K562 (cell line): ENCODE measurements around the gene DAG1. TPM values are rescaled to one million over a fixed set of nuclear protein-coding genes. Genes with fewer than 3 reads are reported as not detected.

Experiments used
- ATAC-seq: fragments of 200-7000 bp; cut with Tn5 transposase; 3 replicates; pipeline ENCODE4 v1.9.1; 2020; ENCODE audit warnings: moderate library complexity
- BruUV-seq: library from RNA; stranded (reverse); fragments of 400-500 nt; replicated peaks from 2 replicates; lab custom pipeline; 2021; lab: Mats Ljungman, UMichigan
- CTCF ChIA-PET: fragments of 300-600 bp; formaldehyde crosslinking; extraction: SDS; loops from one replicate; lab custom pipeline; 2021; ENCODE audit warnings: low intra/inter-chr PET ratio; lab: Yijun Ruan, JAX
- POLR2A ChIA-PET: fragments of 300-600, 350-650 bp; sonication (Branson Sonifier 250); formaldehyde crosslinking; extraction: SDS; loops from one replicate; lab custom pipeline; 2021; ENCODE audit warnings: antibody characterized with exemption, inconsistent platforms; lab: Yijun Ruan, JAX
- DNase-seq, 4 experiments: peaks; one replicate each; pipeline versions ENCODE4 v3.0.0 to v3.0.0-alpha.2; 2011 to 2018; ENCODE audit warnings: low spot score in 3 of 4, mixed read lengths in 3 of 4; ENCODE audit errors: extremely low read depth in 1 of 4
- FAIRE-seq: peaks from 2 replicates; lab custom pipeline; 2011; peaks lifted over from hg19 to GRCh38; lab: Jason Lieb, UNC
- H2AFZ ChIP-seq: 2 replicates; pipeline ENCODE4 v1.6.0; 2011; ENCODE audit warnings: low read depth, low read length, control low read depth, inconsistent platforms
- H3K27ac ChIP-seq: fragments of 200-600 bp; 3 replicates; pipeline ENCODE4 v1.8.0; 2011; ENCODE audit warnings: low read depth, mild to moderate bottlenecking, control low read depth, inconsistent platforms, low read length, moderate library complexity, mixed read lengths; ENCODE audit errors: extremely low read depth
- H3K27me3 ChIP-seq, 2 experiments: fragments of 300-600 bp in 1 of 2; 2 replicates in 1 of 2; 3 replicates in 1 of 2; pipeline versions ENCODE4 v1.6.0 to v1.8.0; 2011; ENCODE audit warnings: inconsistent platforms in 2 of 2, low read length in 2 of 2, mild to moderate bottlenecking in 1 of 2, mixed read lengths in 1 of 2, moderate library complexity in 1 of 2; ENCODE audit not compliant: control insufficient read depth in 2 of 2, insufficient read depth in 2 of 2
- H3K36me3 ChIP-seq: fragments of 300-600 bp; 3 replicates; pipeline ENCODE4 v1.8.0; 2011; ENCODE audit warnings: mild to moderate bottlenecking, low read length, inconsistent platforms; ENCODE audit not compliant: control insufficient read depth, insufficient read depth
- H3K4me1 ChIP-seq, 2 experiments: fragments of 200-600 bp in 1 of 2; replicated peaks in 1 of 2; 2 replicates in 1 of 2; 3 replicates in 1 of 2; pipeline versions ENCODE4 v1.5.1 to v1.8.0; 2011; ENCODE audit warnings: inconsistent platforms in 2 of 2, low read length in 2 of 2, mild to moderate bottlenecking in 1 of 2, mixed read lengths in 1 of 2, moderate library complexity in 1 of 2; ENCODE audit not compliant: control insufficient read depth in 2 of 2, insufficient read depth in 2 of 2
- H3K4me2 ChIP-seq: 2 replicates; pipeline ENCODE4 v1.6.1; 2011; ENCODE audit warnings: low read length, control low read depth, inconsistent platforms, mixed read lengths; ENCODE audit not compliant: insufficient read depth
- H3K4me3 ChIP-seq: fragments of 200-600 bp; sonication (generic), shearing (Covaris generic); 2 replicates; pipeline ENCODE4 v1.5.1; 2016; ENCODE audit warnings: control low read depth, inconsistent platforms
- H3K79me2 ChIP-seq: fragments of 200-600 bp; 3 replicates; pipeline ENCODE4 v1.8.0; 2011; ENCODE audit warnings: low read length, inconsistent platforms; ENCODE audit not compliant: control insufficient read depth, insufficient read depth
- H3K9ac ChIP-seq, 2 experiments: 2 replicates each; pipeline versions ENCODE4 v1.6.0 to v1.6.1; 2011; ENCODE audit warnings: low read depth in 2 of 2, low read length in 2 of 2, control low read depth in 1 of 2, inconsistent platforms in 1 of 2, mild to moderate bottlenecking in 1 of 2, mixed read lengths in 1 of 2; ENCODE audit not compliant: insufficient read depth in 1 of 2
- H3K9me1 ChIP-seq: one replicate; pipeline ENCODE4 v1.6.0; 2011; ENCODE audit warnings: inconsistent platforms, mild to moderate bottlenecking, low read length, moderate library complexity; ENCODE audit not compliant: control insufficient read depth, insufficient read depth
- H3K9me3 ChIP-seq: replicated peaks from 2 replicates; pipeline ENCODE4 v1.5.1; 2011; ENCODE audit warnings: low read depth, low read length, inconsistent platforms; ENCODE audit not compliant: control insufficient read depth, insufficient read depth
- H4K20me1 ChIP-seq: replicated peaks from 2 replicates; pipeline ENCODE4 v1.6.1; 2011; ENCODE audit warnings: low read length, inconsistent platforms, mixed read lengths; ENCODE audit not compliant: control insufficient read depth, insufficient read depth
- CBFA2T2 ChIP-seq: fragments of 450-650 bp; conservative IDR thresholded peaks from 2 replicates; pipeline ENCODE4 v1.6.1; 2017; ENCODE audit warnings: mild to moderate bottlenecking
- CBX2 ChIP-seq: fragments of 200-600 bp; sonication (generic); IDR thresholded peaks from one replicate; pipeline ENCODE4 v1.6.1; 2012; ENCODE audit warnings: mild to moderate bottlenecking, low read length, inconsistent platforms; ENCODE audit not compliant: insufficient read depth, poor library complexity, severe bottlenecking
- DPF2 ChIP-seq: fragments of 450-650 bp; IDR thresholded peaks from 2 replicates; pipeline ENCODE4 v1.6.1; 2016
- E2F4 ChIP-seq: sonication (generic); formaldehyde crosslinking; IDR thresholded peaks from 2 replicates; pipeline ENCODE4 v1.8.0; 2022; ENCODE audit warnings: mild to moderate bottlenecking, low read depth, missing genetic modification reagents
- KDM1A ChIP-seq, 2 experiments: fragments of 450-650 bp; IDR thresholded peaks; 2 replicates each; pipeline ENCODE4 v1.6.1; 2016; ENCODE audit warnings: mild to moderate bottlenecking in 2 of 2
- NFIC ChIP-seq: fragments of 450-650 bp; IDR thresholded peaks from 2 replicates; pipeline ENCODE4 v1.6.1; 2017; ENCODE audit warnings: mild to moderate bottlenecking, inconsistent platforms
- PML ChIP-seq: IDR thresholded peaks from 2 replicates; pipeline ENCODE4 v1.6.1; 2012; ENCODE audit warnings: low read length, inconsistent platforms
- POLR2B ChIP-seq: fragments of 450-650 bp; IDR thresholded peaks from 2 replicates; pipeline ENCODE4 v1.6.1; 2018; ENCODE audit warnings: low read depth; ENCODE audit not compliant: partially characterized antibody
- PRDM10 ChIP-seq: fragments of 450-650 bp; IDR thresholded peaks from 2 replicates; pipeline ENCODE4 v1.6.1; 2018; ENCODE audit not compliant: partially characterized antibody
- RBBP5 ChIP-seq: fragments of 200-600 bp; sonication (generic); IDR thresholded peaks from 2 replicates; pipeline ENCODE4 v1.6.1; 2012; ENCODE audit warnings: borderline replicate concordance, mild to moderate bottlenecking, low read length, control low read depth, inconsistent platforms; ENCODE audit not compliant: insufficient read depth, poor library complexity, severe bottlenecking
- ZNF592 ChIP-seq: fragments of 450-650 bp; IDR thresholded peaks from 2 replicates; pipeline ENCODE4 v1.6.1; 2017; ENCODE audit warnings: antibody characterized with exemption, mild to moderate bottlenecking
- WGBS: fragments of 100-300 bp; shearing (Covaris generic); methylation state at CpG from one replicate; pipeline ENCODE4 v1.1.6; 2016; ENCODE audit warnings: low coverage, mixed read lengths; ENCODE audit not compliant: insufficient coverage; ENCODE audit errors: missing lambda C conversion rate; 5-methylcytosine and 5-hydroxymethylcytosine counted together
- in situ Hi-C: fragments of 300-500 bp; cut with MboI; formaldehyde crosslinking; loops from 4 replicates; pipeline ENCODE4 v1.15.0; 2018; ENCODE audit warnings: inconsistent platforms, mixed read lengths
- intact Hi-C: fragments of 100-400 bp; cut with micrococcal nuclease; formaldehyde crosslinking; loops from 2 replicates; pipeline ENCODE4 v1.14.2; 2022
- polyA plus RNA-seq, 8 experiments: library from polyadenylated mRNA; depleted of rRNA in 4 of 8; stranded (reverse) in 5 of 8; unstranded in 3 of 8; fragments of >200 nt; fragmentation: Nextera tagmentation in 2 of 8; fragmentation: Illumina TruSeq in 1 of 8; extraction: Ambion mirVana in 2 of 8; extraction: Trizol in 1 of 8; gene quantifications; 2 replicates each; pipeline versions ENCODE4 v1.2.1 to v1.2.3, GENCODE V29; 2011 to 2014; ENCODE audit warnings: inconsistent platforms in 1 of 8, missing spikeins in 1 of 8
- total RNA-seq, 7 experiments: library from RNA; depleted of rRNA in 6 of 7; stranded (reverse); fragments of >200 nt in 6 of 7; fragmentation: Illumina TruSeq in 2 of 7; extraction: Trizol in 2 of 7; gene quantifications; 2 replicates each; pipeline versions ENCODE4 v1.2.1 to v1.2.3, GENCODE V29; 2011 to 2021; ENCODE audit warnings: low replicate concordance in 1 of 7

Gene DAG1
- total and polyA plus RNA-seq, 9 of the 15 experiments (the other 6 are each of a cell fraction or from before 2014, with no cell fraction given): 0.29 to 19.6 (median 8.2) TPM

GRCh38 chr3:49471856-49472495 is 1.9 kb downstream of the DAG1 start:
- H3K27me3 ChIP-seq: no peaks in the 10 kb centered on the region
- peaks cover 6% of the 10 kb centered on the region; the same call in 2 of the 3 replicates for H3K36me3 ChIP-seq
- FAIRE-seq (peak; percentile 82), ATAC-seq (no peak), DNase-seq (peak in 2 of 4 experiments; percentile 54 to 81)
- H3K9me1 ChIP-seq: no peaks in the 10 kb centered on the region
- no TSS peak for BruUV-seq
- peak overlapping the region; percentile 89 for H3K4me2 ChIP-seq
- H3K4me1 ChIP-seq: peaks cover 20 to 29% of the 10 kb centered on the region in 2 experiments
- H3K9me3 ChIP-seq: no peaks in the 10 kb centered on the region
- WGBS: 31% methylated on average over 5 of the region's 6 CpGs
- ChIA-PET CTCF (no interaction called here), POLR2A (interaction anchor here (0.8 to 1.8 kb wide), 4 partner anchors 10 to 452 kb away, joined by 3 to 10 read pairs (median 4); no protein-coding TSS in a partner anchor)
- H2AFZ ChIP-seq: no peak overlapping the region
- peak overlapping the region; percentile 85 for H3K27ac ChIP-seq
- H4K20me1 ChIP-seq: no peaks in the 10 kb centered on the region
- intact Hi-C loops: no loop called here
- H3K9ac ChIP-seq: peak overlapping the region; percentile 82 to 84; a peak in 3 of 4 replicates
- peaks cover 40% of the 10 kb centered on the region for H3K79me2 ChIP-seq
- in situ Hi-C loops: no loop called here
- peak overlapping the region; percentile 92 for H3K4me3 ChIP-seq
- TF ChIP-seq E2F4 (no peak), CBX2 (no peak), DPF2 (peak; percentile 59), NFIC (peak; percentile 39), PML (no peak), POLR2B (no peak), KDM1A (IDR thresholded peaks at IDR 0.05) (peak; percentile 14 to 25; a peak in 1 of 4 replicates), RBBP5 (no peak), PRDM10 (peak; percentile 71), ZNF592 (no peak), CBFA2T2 (peak; percentile 72)
